ENCODE measurements around the gene PCSK9.
"Not testable (repeated sequence)": the region's sequence is repeated elsewhere in the genome, so short reads cannot be mapped to it uniquely, and the experiment has no call there.

The PCSK9 gene

DNA sequence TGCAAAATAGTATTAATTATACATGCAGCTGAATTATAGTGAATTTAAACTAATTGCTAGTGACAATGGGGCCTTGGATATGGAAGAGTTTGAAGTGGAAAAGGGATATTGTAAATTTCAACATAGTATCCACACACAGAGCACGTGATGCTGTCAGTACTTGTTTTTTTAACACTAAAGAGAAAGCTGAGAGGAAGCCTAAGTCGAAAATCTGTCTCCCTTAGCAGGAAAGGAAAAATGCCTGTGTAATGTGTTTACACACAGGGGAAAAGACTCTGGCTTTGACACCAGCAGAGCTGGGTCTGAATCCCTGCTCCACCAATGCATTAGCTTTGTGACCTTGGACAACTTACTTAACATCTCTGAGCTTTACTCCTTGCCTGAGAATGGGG, 42.6 kb downstream of the PCSK9 start:
- no peak for DNase-seq

DNA sequence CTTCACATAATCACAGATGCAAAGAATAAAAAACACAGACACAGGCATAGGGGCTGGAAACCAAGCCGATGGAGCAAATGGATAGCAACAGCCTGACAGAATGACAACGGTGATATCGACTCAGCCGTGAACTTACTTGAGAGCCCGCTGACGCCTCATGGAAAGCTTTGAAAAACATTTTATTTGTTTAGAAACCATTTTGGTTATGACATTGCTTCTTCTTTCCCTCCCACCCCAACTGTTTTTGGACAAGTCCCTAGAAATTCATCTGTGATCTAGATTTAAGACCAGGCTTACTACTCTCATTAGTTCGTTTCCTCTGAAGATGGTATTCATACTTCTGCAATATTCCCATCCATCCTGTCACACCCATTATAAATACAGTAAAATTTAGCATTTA, 44.9 kb downstream of the PCSK9 start:
- DNase-seq, result no peak

- DNase-seq, result no peak
Measured at GRCh38 chr1:55087439-55087838, 48.1 kb downstream of the PCSK9 start.

DNA sequence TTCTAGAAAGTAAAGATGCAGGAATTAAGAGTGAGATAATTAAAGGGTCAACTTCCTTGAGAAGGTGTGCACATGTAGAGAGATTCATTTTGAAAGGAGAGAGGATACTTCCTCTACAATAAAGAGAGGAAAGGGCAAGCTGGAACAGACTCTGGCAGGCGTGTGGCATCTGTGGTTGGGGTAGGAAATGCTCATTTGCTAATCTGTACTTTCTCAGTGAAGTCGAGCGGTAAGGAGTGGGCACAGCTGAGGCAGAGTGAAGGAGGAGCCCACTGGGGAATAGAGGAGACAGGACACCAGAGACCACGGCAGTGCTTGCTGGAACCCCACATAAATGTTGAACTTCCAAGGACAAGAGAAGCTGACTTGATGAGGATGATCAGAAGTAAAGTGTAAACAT, 49.1 kb downstream of the PCSK9 start:
- no peak for DNase-seq

GRCh38 chr1:55089683-55090082, 50.3 kb downstream of the PCSK9 start:
- DNase-seq, result no peak

GRCh38 chr1:55092475-55092874, 53.1 kb downstream of the PCSK9 start:
- no peak for DNase-seq

DNA sequence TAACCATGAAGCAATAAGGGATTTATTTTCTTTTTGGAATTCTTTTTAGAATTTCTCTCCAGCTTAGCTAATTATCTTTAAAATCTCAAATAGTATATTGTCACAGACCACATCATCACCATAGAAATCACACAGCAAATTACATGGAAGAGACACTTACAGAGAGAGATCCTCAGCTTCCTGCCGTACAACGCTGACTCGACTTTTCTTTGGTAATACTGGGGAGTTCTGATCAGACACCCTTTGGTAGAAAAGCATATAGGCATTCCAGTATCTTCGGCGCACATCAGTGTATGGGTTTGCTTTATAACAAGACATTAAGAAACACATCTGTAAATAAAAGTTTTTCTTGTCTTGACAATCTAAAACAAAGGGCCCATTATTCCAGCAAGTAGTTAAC, 55.7 kb downstream of the PCSK9 start:
- DNase-seq, result no peak

GRCh38 chr1:55103891-55104290, 64.5 kb downstream of the PCSK9 start:
- no peak for DNase-seq

GRCh38 chr1:55107101-55107500, 67.8 kb downstream of the PCSK9 start:
- no peak for DNase-seq

DNA sequence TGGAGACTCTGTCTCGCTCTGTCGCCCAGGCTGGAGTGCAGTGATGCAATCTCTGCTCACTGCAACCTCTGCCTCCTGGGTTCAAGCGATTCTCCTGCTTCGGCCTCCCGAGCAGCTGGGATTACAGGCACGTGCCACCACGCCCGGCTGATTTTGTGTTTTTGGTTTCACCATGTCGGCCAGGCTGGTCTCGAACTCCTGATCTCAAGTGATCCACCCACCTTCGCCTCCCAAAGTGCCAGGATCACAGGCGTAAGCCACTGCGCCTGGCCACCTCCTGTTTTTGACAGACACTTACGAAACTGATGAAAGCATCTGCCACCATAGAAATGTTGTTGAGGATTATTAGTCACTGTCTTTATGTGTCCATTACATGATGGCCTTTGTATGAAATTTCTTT, 69.7 kb downstream of the PCSK9 start:
- not testable (repeated sequence) for DNase-seq
